Liver (tissue), 9 donors: ENCODE measurements around the gene TBL1Y. TPM values are rescaled to one million over a fixed set of nuclear protein-coding genes. Genes with fewer than 3 reads are reported as not detected.

Source experiments
- DNase-seq: peaks from one replicate; pipeline ENCODE4 v3.0.0-alpha.2; 2017; ENCODE audit warnings: low spot score
- H3K27ac ChIP-seq, 2 donors: one replicate each; pipeline ENCODE4 v1.7.0; 2013; ENCODE audit warnings: inconsistent platforms in 2 of 2, low read length in 2 of 2, control low read depth in 1 of 2, low read depth in 1 of 2, mild to moderate bottlenecking in 1 of 2
- H3K27me3 ChIP-seq, 4 donors: one replicate each; pipeline versions ENCODE4 v1.6.1 to v1.7.0; 2013; ENCODE audit warnings: low read length in 3 of 4, inconsistent platforms in 1 of 4, mild to moderate bottlenecking in 1 of 4, moderate library complexity in 1 of 4; ENCODE audit not compliant: control insufficient read depth in 4 of 4, insufficient read depth in 4 of 4
- H3K36me3 ChIP-seq, 4 donors: one replicate each; pipeline versions ENCODE4 v1.6.1 to v1.7.0; 2013; ENCODE audit warnings: low read length in 3 of 4, mild to moderate bottlenecking in 3 of 4, low read depth in 1 of 4, moderate library complexity in 1 of 4; ENCODE audit not compliant: control insufficient read depth in 4 of 4, insufficient read depth in 3 of 4
- H3K4me1 ChIP-seq, 4 donors: one replicate each; pipeline versions ENCODE4 v1.6.1 to v1.7.0; 2013; ENCODE audit warnings: low read length in 3 of 4, mild to moderate bottlenecking in 3 of 4, moderate library complexity in 1 of 4; ENCODE audit not compliant: control insufficient read depth in 4 of 4, insufficient read depth in 4 of 4
- H3K4me3 ChIP-seq, 3 donors: one replicate each; pipeline versions ENCODE4 v1.6.1 to v1.7.0; 2013; ENCODE audit warnings: low read length in 3 of 3, control low read depth in 1 of 3, low read depth in 1 of 3, mild to moderate bottlenecking in 1 of 3
- H3K9ac ChIP-seq, 2 donors: one replicate each; pipeline ENCODE4 v1.7.0; 2013; ENCODE audit warnings: low read length in 2 of 2, mild to moderate bottlenecking in 2 of 2, moderate library complexity in 2 of 2, control low read depth in 1 of 2, low read depth in 1 of 2
- H3K9me3 ChIP-seq, 4 donors: one replicate each; pipeline versions ENCODE4 v1.6.1 to v1.7.0; 2013; ENCODE audit warnings: low read length in 3 of 4; ENCODE audit not compliant: control insufficient read depth in 4 of 4
- EGR1 ChIP-seq, 2 donors: IDR thresholded peaks; 2 replicates each; pipeline ENCODE4 v1.6.1; 2016 to 2018; ENCODE audit warnings: antibody characterized with exemption in 2 of 2, low read depth in 2 of 2
- FOXA1 ChIP-seq: IDR thresholded peaks from 2 replicates; pipeline ENCODE4 v1.6.1; 2016; ENCODE audit warnings: antibody characterized with exemption
- GABPA ChIP-seq, 2 donors: IDR thresholded peaks in 1 of 2; conservative IDR thresholded peaks in 1 of 2; 2 replicates each; pipeline ENCODE4 v1.6.1; 2016; ENCODE audit warnings: antibody characterized with exemption in 2 of 2, mild to moderate bottlenecking in 1 of 2, moderate library complexity in 1 of 2
- HNF4G ChIP-seq: IDR thresholded peaks from 2 replicates; pipeline ENCODE4 v1.6.1; 2016; ENCODE audit warnings: antibody characterized with exemption
- JUND ChIP-seq, 2 donors: IDR thresholded peaks; 2 replicates each; pipeline ENCODE4 v1.6.1; 2016; ENCODE audit warnings: antibody characterized with exemption in 2 of 2
- NR2F2 ChIP-seq: IDR thresholded peaks from 2 replicates; pipeline ENCODE4 v1.6.1; 2016; ENCODE audit warnings: antibody characterized with exemption
- RAD21 ChIP-seq, 2 donors: IDR thresholded peaks; 2 replicates each; pipeline ENCODE4 v1.6.1; 2016; ENCODE audit warnings: antibody characterized with exemption in 2 of 2, mild to moderate bottlenecking in 2 of 2
- REST ChIP-seq: IDR thresholded peaks from 2 replicates; pipeline ENCODE4 v1.6.1; 2016; ENCODE audit warnings: antibody characterized with exemption, mild to moderate bottlenecking
- SP1 ChIP-seq: IDR thresholded peaks from 2 replicates; pipeline ENCODE4 v1.6.1; 2018; ENCODE audit warnings: antibody characterized with exemption, mild to moderate bottlenecking
- TAF1 ChIP-seq: conservative IDR thresholded peaks from 2 replicates; pipeline ENCODE4 v1.6.1; 2016; ENCODE audit warnings: antibody characterized with exemption, mild to moderate bottlenecking
- WGBS: extraction: QIAGEN DNeasy Blood & Tissue Kit; methylation state at CpG from one replicate; pipeline ENCODE4 v1.1.7; 2013; 5-methylcytosine and 5-hydroxymethylcytosine counted together
- polyA plus RNA-seq, 2 donors: library from polyadenylated mRNA; stranded (reverse) in 1 of 2; unstranded in 1 of 2; fragments of 200-250 nt in 1 of 2; fragments of >200 nt in 1 of 2; fragmentation: Nextera tagmentation in 1 of 2; extraction: Ambion mirVana in 1 of 2; gene quantifications; one replicate each; pipeline versions ENCODE4 v1.2.1 to v1.2.3, GENCODE V29; 2013 to 2015
- total RNA-seq, 2 donors: library from RNA; depleted of rRNA; stranded (reverse); fragments of >200 nt; gene quantifications; one replicate each; pipeline ENCODE4 v1.2.3, GENCODE V29; 2014
- TF ChIP-seq, protein P1 (sequence below): IDR thresholded peaks from 2 replicates; pipeline ENCODE4 v1.6.1; 2016; ENCODE audit warnings: antibody characterized with exemption
- TF ChIP-seq, protein P2 (sequence below): IDR thresholded peaks from 2 replicates; pipeline ENCODE4 v1.6.1; 2016; ENCODE audit warnings: antibody characterized with exemption
- TF ChIP-seq, protein P3 (sequence below): IDR thresholded peaks from 2 replicates; pipeline ENCODE4 v1.6.1; 2016; ENCODE audit warnings: antibody characterized with exemption
- TF ChIP-seq, protein P4 (sequence below): fragments of 150-350 bp; IDR thresholded peaks from 2 replicates; pipeline ENCODE4 v1.5.1; 2017; ENCODE audit warnings: improper control_type of control experiment, low read depth, low read length; ENCODE audit not compliant: missing input control
- donor health status: healthy.
- donor health status: healthy.
- donor health status: healthy.
- donor health status: healthy.
- donor health status: healthy.

TBL1Y gene
- total and polyA plus RNA-seq, 4 donors, result 0.72 to 1.6 TPM; not detected in 2

GRCh38 chrY:6992041-6992440 lies 81.5 kb downstream of the TBL1Y start:
- no peaks in the 10 kb centered on the region for H3K36me3 ChIP-seq
- peaks cover 0 to 2% (median 0%) of the 10 kb centered on the region in 4 donors for H3K4me1 ChIP-seq
- TF ChIP-seq JUND (IDR thresholded peaks at IDR 0.05), result no peak
- no peak for TF ChIP-seq TAF1
- no peak for TF ChIP-seq RAD21 (IDR thresholded peaks at IDR 0.05)
- TF ChIP-seq, protein P1, sequence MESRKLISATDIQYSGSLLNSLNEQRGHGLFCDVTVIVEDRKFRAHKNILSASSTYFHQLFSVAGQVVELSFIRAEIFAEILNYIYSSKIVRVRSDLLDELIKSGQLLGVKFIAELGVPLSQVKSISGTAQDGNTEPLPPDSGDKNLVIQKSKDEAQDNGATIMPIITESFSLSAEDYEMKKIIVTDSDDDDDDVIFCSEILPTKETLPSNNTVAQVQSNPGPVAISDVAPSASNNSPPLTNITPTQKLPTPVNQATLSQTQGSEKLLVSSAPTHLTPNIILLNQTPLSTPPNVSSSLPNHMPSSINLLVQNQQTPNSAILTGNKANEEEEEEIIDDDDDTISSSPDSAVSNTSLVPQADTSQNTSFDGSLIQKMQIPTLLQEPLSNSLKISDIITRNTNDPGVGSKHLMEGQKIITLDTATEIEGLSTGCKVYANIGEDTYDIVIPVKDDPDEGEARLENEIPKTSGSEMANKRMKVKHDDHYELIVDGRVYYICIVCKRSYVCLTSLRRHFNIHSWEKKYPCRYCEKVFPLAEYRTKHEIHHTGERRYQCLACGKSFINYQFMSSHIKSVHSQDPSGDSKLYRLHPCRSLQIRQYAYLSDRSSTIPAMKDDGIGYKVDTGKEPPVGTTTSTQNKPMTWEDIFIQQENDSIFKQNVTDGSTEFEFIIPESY, result no peak
- TF ChIP-seq FOXA1, result no peak
- TF ChIP-seq NR2F2, result no peak
- TF ChIP-seq, protein P2, sequence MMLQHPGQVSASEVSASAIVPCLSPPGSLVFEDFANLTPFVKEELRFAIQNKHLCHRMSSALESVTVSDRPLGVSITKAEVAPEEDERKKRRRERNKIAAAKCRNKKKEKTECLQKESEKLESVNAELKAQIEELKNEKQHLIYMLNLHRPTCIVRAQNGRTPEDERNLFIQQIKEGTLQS, result no peak
- TF ChIP-seq HNF4G, result no peak
- no peak overlapping the region for H3K9ac ChIP-seq
- H3K27ac ChIP-seq, result no peak overlapping the region
- DNase-seq, result no peak
- H3K4me3 ChIP-seq, result no peak overlapping the region
- 73% methylated on average over 3 of the region's 3 CpGs for WGBS
- no peaks in the 10 kb centered on the region for H3K27me3 ChIP-seq
- H3K9me3 ChIP-seq, result no peaks in the 10 kb centered on the region

DNA sequence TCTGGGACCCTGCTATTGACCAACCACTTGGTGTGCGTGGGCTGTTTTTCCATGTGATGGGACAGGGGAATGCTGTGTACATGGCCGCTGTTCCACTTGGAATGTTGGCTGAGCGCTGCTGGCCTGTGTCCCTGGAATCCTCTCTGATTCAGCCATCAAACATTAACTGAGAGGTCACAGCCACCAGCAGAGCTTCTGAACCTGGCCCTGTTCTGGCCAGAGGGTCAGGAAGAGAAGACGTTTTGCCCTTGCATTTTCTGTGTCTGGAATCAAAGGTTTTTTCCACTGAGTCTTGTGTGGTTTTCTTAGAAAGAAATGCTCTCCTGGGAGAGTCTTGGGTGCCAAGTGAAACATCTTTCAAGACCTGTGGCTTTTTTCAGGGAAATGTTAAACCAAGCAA lies 85.5 kb downstream of the TBL1Y start:
- WGBS, result 21% methylated on average over 4 of the region's 4 CpGs
- H3K4me1 ChIP-seq, result peaks cover 0 to 2% (median 0%) of the 10 kb centered on the region in 4 donors
- H3K9me3 ChIP-seq, result no peaks in the 10 kb centered on the region
- peak overlapping the region in 1 of 2 donors; percentile 35 for H3K27ac ChIP-seq
- no peak overlapping the region for H3K9ac ChIP-seq
- no peak overlapping the region for H3K4me3 ChIP-seq
- no peak for TF ChIP-seq SP1
- TF ChIP-seq NR2F2, result no peak
- TF ChIP-seq REST, result no peak
- TF ChIP-seq FOXA1, result no peak
- TF ChIP-seq, protein P3, sequence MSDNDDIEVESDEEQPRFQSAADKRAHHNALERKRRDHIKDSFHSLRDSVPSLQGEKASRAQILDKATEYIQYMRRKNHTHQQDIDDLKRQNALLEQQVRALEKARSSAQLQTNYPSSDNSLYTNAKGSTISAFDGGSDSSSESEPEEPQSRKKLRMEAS, result no peak
- no peak for DNase-seq
- H3K27me3 ChIP-seq, result no peaks in the 10 kb centered on the region
- no peaks in the 10 kb centered on the region for H3K36me3 ChIP-seq

DNA sequence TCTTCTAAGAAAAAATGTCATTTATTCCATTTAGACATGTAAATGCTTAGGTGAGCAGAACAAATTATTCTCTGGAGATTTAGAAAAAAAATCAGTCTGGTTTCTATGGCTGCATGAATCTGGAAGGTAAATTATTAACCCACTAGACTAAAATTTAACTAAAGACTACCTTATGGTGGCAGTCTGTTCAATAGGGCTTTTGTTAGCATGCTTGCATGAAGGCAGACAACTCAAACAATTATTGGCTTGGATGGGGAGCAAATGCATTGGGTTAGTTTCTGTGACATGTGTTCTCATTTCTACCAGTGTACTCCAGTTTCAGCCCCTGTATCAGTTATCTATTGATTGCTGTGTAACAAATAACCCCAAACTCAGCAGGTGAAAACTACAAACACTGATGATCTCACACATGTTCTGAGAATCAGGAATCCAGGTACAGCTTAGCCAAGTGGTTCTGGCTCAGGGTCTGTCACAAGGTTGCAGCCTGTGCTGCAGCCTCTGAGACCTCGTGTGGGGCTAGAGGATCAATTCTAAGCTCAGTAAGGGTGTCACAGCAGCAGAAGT lies 87.1 kb downstream of the TBL1Y start:
- no peak for DNase-seq

More for the DNA sequence above, 87.1 kb downstream of the TBL1Y start:
- Histone ChIP-seq H3K27me3 (no peaks in the 10 kb centered on the region), H3K4me3 (no peak overlapping the region), H3K9me3 (no peaks in the 10 kb centered on the region), H3K9ac (no peak overlapping the region), H3K4me1 (peaks cover 0 to 2% (median 0%) of the 10 kb centered on the region in 4 donors), H3K27ac (no peak overlapping the region), H3K36me3 (no peaks in the 10 kb centered on the region)
- TF ChIP-seq, protein P4, sequence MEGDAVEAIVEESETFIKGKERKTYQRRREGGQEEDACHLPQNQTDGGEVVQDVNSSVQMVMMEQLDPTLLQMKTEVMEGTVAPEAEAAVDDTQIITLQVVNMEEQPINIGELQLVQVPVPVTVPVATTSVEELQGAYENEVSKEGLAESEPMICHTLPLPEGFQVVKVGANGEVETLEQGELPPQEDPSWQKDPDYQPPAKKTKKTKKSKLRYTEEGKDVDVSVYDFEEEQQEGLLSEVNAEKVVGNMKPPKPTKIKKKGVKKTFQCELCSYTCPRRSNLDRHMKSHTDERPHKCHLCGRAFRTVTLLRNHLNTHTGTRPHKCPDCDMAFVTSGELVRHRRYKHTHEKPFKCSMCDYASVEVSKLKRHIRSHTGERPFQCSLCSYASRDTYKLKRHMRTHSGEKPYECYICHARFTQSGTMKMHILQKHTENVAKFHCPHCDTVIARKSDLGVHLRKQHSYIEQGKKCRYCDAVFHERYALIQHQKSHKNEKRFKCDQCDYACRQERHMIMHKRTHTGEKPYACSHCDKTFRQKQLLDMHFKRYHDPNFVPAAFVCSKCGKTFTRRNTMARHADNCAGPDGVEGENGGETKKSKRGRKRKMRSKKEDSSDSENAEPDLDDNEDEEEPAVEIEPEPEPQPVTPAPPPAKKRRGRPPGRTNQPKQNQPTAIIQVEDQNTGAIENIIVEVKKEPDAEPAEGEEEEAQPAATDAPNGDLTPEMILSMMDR, result no peak
- TF ChIP-seq GABPA (IDR thresholded peaks at IDR 0.05 in 1 of 2, conservative IDR thresholded peaks at IDR 0.05 in 1 of 2) (no peak), EGR1 (IDR thresholded peaks at IDR 0.05; ENCODE audit: low read depth in 2 of 2) (no peak), RAD21 (IDR thresholded peaks at IDR 0.05) (no peak), NR2F2 (no peak), JUND (IDR thresholded peaks at IDR 0.05) (no peak), FOXA1 (no peak)
- TF ChIP-seq, protein P3, result no peak
- TF ChIP-seq, protein P1, result no peak
- WGBS, result 11% methylated on average over 1 of the region's 1 CpG
